ENCODE measurements around the gene PCSK9.

- TF ChIP-seq CTCF (IDR thresholded peaks at IDR 0.05; ENCODE audit: low read length) (no peak), EZH2 (IDR thresholded peaks at IDR 0.05; ENCODE audit: borderline replicate concordance, low read length) (no peak)
Measured at GRCh38 chr1:55107101-55107500, 67.8 kb downstream of the PCSK9 start.

Data from OCI-LY1 (cell line).